ENCODE data around the gene PCP2. TPM values are rescaled to one million over a fixed set of nuclear protein-coding genes. Genes with fewer than 3 reads are reported as not detected.

PCP2 gene
- total RNA-seq, 1 donor from 2014 or later = 1.5 TPM

- Mint-ChIP-seq H3K4me1 (peaks cover 15% of the 10 kb centered on the region), H3K27ac (no peak overlapping the region), H3K4me3 (peak overlapping the region; percentile 79), H3K27me3 (peaks cover 31% of the 10 kb centered on the region), H3K36me3 (ENCODE audit: low read depth) (no peaks in the 10 kb centered on the region), H3K9me3 (no peaks in the 10 kb centered on the region)
- no peak for DNase-seq
- intact Hi-C loops (cut with micrococcal nuclease) = no loop called here
These were observed 37.3 kb upstream of the PCP2 start for GRCh38 chr19:7670790-7671189.

GRCh38 chr19:7670150-7670783 is 36.7 kb upstream of the PCP2 start:
- intact Hi-C loops (cut with micrococcal nuclease) = no loop called here
- no peaks in the 10 kb centered on the region for H3K9me3 Mint-ChIP-seq
- peak overlapping the region; percentile 79 for H3K4me3 Mint-ChIP-seq
- H3K36me3 Mint-ChIP-seq (ENCODE audit: low read depth) = no peaks in the 10 kb centered on the region
- H3K27me3 Mint-ChIP-seq = peaks cover 32% of the 10 kb centered on the region
- peak; percentile 78 for DNase-seq
- peaks cover 14% of the 10 kb centered on the region for H3K4me1 Mint-ChIP-seq
- H3K27ac Mint-ChIP-seq = no peak overlapping the region

GRCh38 chr19:7669641-7670040 is 36.1 kb upstream of the PCP2 start:
- Mint-ChIP-seq H3K27ac (no peak overlapping the region), H3K4me1 (peaks cover 14% of the 10 kb centered on the region), H3K4me3 (no peak overlapping the region), H3K36me3 (ENCODE audit: low read depth) (no peaks in the 10 kb centered on the region), H3K9me3 (no peaks in the 10 kb centered on the region), H3K27me3 (peaks cover 32% of the 10 kb centered on the region)
- intact Hi-C loops (cut with micrococcal nuclease) = no loop called here
- DNase-seq = no peak

- Mint-ChIP-seq H3K27ac (no peak within 1 kb of the TSS), H3K27me3 (peaks cover 30% of the 10 kb centered on the region), H3K36me3 (ENCODE audit: low read depth) (no peaks in the 10 kb centered on the region), H3K4me3 (peak within 1 kb of the TSS; percentile 38), H3K4me1 (peaks cover 10% of the 10 kb centered on the region), H3K9me3 (no peaks in the 10 kb centered on the region)
- no peak for DNase-seq
- intact Hi-C loops (cut with micrococcal nuclease) = no loop called here
These were observed 35.3 kb upstream of the PCP2 start, which contains the start of gene RETN for GRCh38 chr19:7668842-7669241. Gene RETN, plus strand, starts transcription at chr19:7669049. Its CDS starts 278 bp downstream, at chr19:7669327.

- no peaks in the 10 kb centered on the region for H3K36me3 Mint-ChIP-seq (ENCODE audit: low read depth)
- no peak for DNase-seq
- peaks cover 13% of the 10 kb centered on the region for H3K27me3 Mint-ChIP-seq
- H3K4me1 Mint-ChIP-seq = peaks cover 4% of the 10 kb centered on the region
- H3K27ac Mint-ChIP-seq = no peak overlapping the region
- H3K9me3 Mint-ChIP-seq = no peaks in the 10 kb centered on the region
- no peak overlapping the region for H3K4me3 Mint-ChIP-seq
- intact Hi-C loops (cut with micrococcal nuclease) = no loop called here
These were observed 31.6 kb upstream of the PCP2 start for GRCh38 chr19:7665076-7665475.

GRCh38 chr19:7663706-7664105 is 30.2 kb upstream of the PCP2 start:
- no peaks in the 10 kb centered on the region for H3K4me1 Mint-ChIP-seq
- no peak overlapping the region for H3K27ac Mint-ChIP-seq
- no peaks in the 10 kb centered on the region for H3K9me3 Mint-ChIP-seq
- no peak overlapping the region for H3K4me3 Mint-ChIP-seq
- peaks cover 6% of the 10 kb centered on the region for H3K27me3 Mint-ChIP-seq
- intact Hi-C loops (cut with micrococcal nuclease) = no loop called here
- no peak for DNase-seq
- no peaks in the 10 kb centered on the region for H3K36me3 Mint-ChIP-seq (ENCODE audit: low read depth)

GRCh38 chr19:7662657-7663056 is 29.1 kb upstream of the PCP2 start:
- Mint-ChIP-seq H3K27ac (no peak overlapping the region), H3K9me3 (no peaks in the 10 kb centered on the region), H3K4me1 (peaks cover 5% of the 10 kb centered on the region), H3K27me3 (peaks cover 6% of the 10 kb centered on the region), H3K4me3 (no peak overlapping the region), H3K36me3 (ENCODE audit: low read depth) (no peaks in the 10 kb centered on the region)
- DNase-seq = no peak
- intact Hi-C loops (cut with micrococcal nuclease) = no loop called here

- H3K9me3 Mint-ChIP-seq = no peaks in the 10 kb centered on the region
- no peak overlapping the region for H3K4me3 Mint-ChIP-seq
- H3K27me3 Mint-ChIP-seq = peaks cover 4% of the 10 kb centered on the region
- peaks cover 10% of the 10 kb centered on the region for H3K4me1 Mint-ChIP-seq
- intact Hi-C loops (cut with micrococcal nuclease) = no loop called here
- no peak overlapping the region for H3K27ac Mint-ChIP-seq
- H3K36me3 Mint-ChIP-seq (ENCODE audit: low read depth) = no peaks in the 10 kb centered on the region
- DNase-seq = no peak
These were observed 28.4 kb upstream of the PCP2 start for GRCh38 chr19:7661744-7662538.

- intact Hi-C loops (cut with micrococcal nuclease) = no loop called here
- peaks cover 12% of the 10 kb centered on the region for H3K4me1 Mint-ChIP-seq
- peak overlapping the region; percentile 64 for H3K4me3 Mint-ChIP-seq
- H3K27ac Mint-ChIP-seq = peak overlapping the region; percentile 71
- H3K9me3 Mint-ChIP-seq = no peaks in the 10 kb centered on the region
- H3K36me3 Mint-ChIP-seq (ENCODE audit: low read depth) = no peaks in the 10 kb centered on the region
- peak; percentile 88 for DNase-seq
- H3K27me3 Mint-ChIP-seq = no peaks in the 10 kb centered on the region
These were observed 24.7 kb upstream of the PCP2 start for GRCh38 chr19:7658219-7658686.

- Mint-ChIP-seq H3K4me3 (no peak overlapping the region), H3K4me1 (peaks cover 18% of the 10 kb centered on the region), H3K27ac (peak overlapping the region; percentile 56), H3K36me3 (ENCODE audit: low read depth) (no peaks in the 10 kb centered on the region), H3K9me3 (no peaks in the 10 kb centered on the region), H3K27me3 (no peaks in the 10 kb centered on the region)
- peak; percentile 70 for DNase-seq
- intact Hi-C loops (cut with micrococcal nuclease) = no loop called here
These were observed 23.7 kb upstream of the PCP2 start for GRCh38 chr19:7657131-7657751.

- no peak for DNase-seq
- intact Hi-C loops (cut with micrococcal nuclease) = no loop called here
- H3K27ac Mint-ChIP-seq = no peak overlapping the region
- H3K27me3 Mint-ChIP-seq = no peaks in the 10 kb centered on the region
- H3K9me3 Mint-ChIP-seq = no peaks in the 10 kb centered on the region
- H3K36me3 Mint-ChIP-seq (ENCODE audit: low read depth) = no peaks in the 10 kb centered on the region
- H3K4me3 Mint-ChIP-seq = no peak overlapping the region
- peaks cover 22% of the 10 kb centered on the region for H3K4me1 Mint-ChIP-seq
These were observed 22.1 kb upstream of the PCP2 start for GRCh38 chr19:7655581-7655980.

GRCh38 chr19:7654401-7654800 is 20.9 kb upstream of the PCP2 start:
- H3K36me3 Mint-ChIP-seq (ENCODE audit: low read depth) = no peaks in the 10 kb centered on the region
- H3K27me3 Mint-ChIP-seq = peaks cover 2% of the 10 kb centered on the region
- peaks cover 22% of the 10 kb centered on the region for H3K4me1 Mint-ChIP-seq
- no peak for DNase-seq
- H3K27ac Mint-ChIP-seq = no peak overlapping the region
- no peaks in the 10 kb centered on the region for H3K9me3 Mint-ChIP-seq
- intact Hi-C loops (cut with micrococcal nuclease) = no loop called here
- no peak overlapping the region for H3K4me3 Mint-ChIP-seq

GRCh38 chr19:7652061-7652641 is 18.6 kb upstream of the PCP2 start:
- Mint-ChIP-seq H3K27ac (peak overlapping the region; percentile 80), H3K4me1 (peaks cover 14% of the 10 kb centered on the region), H3K4me3 (peak overlapping the region; percentile 71), H3K9me3 (no peaks in the 10 kb centered on the region), H3K27me3 (peaks cover 2% of the 10 kb centered on the region), H3K36me3 (ENCODE audit: low read depth) (peaks cover 5% of the 10 kb centered on the region)
- intact Hi-C loops (cut with micrococcal nuclease) = loop anchor here (1.0 kb wide), 2 partner anchors 29 to 147 kb away; no protein-coding TSS in a partner anchor
- peak; percentile 96 for DNase-seq

GRCh38 chr19:7650148-7650547 is 16.6 kb upstream of the PCP2 start:
- peaks cover 12% of the 10 kb centered on the region for H3K36me3 Mint-ChIP-seq (ENCODE audit: low read depth)
- H3K27me3 Mint-ChIP-seq = peaks cover 2% of the 10 kb centered on the region
- peaks cover 10% of the 10 kb centered on the region for H3K4me1 Mint-ChIP-seq
- H3K27ac Mint-ChIP-seq = no peak overlapping the region
- intact Hi-C loops (cut with micrococcal nuclease) = no loop called here
- DNase-seq = no peak
- H3K4me3 Mint-ChIP-seq = no peak overlapping the region
- H3K9me3 Mint-ChIP-seq = no peaks in the 10 kb centered on the region

Data from activated CD4-positive, alpha-beta T cell treated with anti-CD3 and anti-CD28 coated beads, Interleukin-2, amount 10 ng/mL, durations not matched to agents 24 days and 14 days (primary cell).